GM19372 (cell line): ENCODE results near the gene PGD.
"Not testable (repeated sequence)": the region's sequence is repeated elsewhere in the genome, so short reads cannot be mapped to it uniquely, and the experiment has no call there.

ENCODE experiments used
- ATAC-seq: cut with Tn5 transposase; IDR thresholded peaks from one replicate; pipeline ENCODE4 v1.9.1; 2021; ENCODE audit warnings: mild to moderate bottlenecking, low read depth, moderate library complexity; ENCODE audit not compliant: unreplicated experiment

Gene PGD

DNA sequence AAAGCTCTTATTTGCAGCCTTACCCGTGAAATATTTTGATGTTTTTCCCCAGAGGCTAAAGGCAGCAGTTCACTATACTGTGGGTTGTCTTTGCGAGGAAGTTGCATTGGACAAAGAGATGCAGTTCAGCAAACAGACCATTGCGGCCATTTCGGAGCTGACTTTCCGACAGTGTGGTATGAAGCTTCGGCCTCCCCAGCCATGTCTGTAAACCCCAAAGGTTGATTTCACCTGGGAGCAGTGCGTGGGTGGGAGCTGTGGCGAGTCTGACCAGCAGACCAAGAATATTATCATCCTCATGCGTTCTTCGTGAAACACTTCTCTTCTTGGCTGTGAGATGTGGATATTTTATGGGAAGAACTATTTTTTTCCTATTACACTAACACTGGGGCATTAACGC lies 34.9 kb downstream of the PGD start:
- ATAC-seq, result no peak

DNA sequence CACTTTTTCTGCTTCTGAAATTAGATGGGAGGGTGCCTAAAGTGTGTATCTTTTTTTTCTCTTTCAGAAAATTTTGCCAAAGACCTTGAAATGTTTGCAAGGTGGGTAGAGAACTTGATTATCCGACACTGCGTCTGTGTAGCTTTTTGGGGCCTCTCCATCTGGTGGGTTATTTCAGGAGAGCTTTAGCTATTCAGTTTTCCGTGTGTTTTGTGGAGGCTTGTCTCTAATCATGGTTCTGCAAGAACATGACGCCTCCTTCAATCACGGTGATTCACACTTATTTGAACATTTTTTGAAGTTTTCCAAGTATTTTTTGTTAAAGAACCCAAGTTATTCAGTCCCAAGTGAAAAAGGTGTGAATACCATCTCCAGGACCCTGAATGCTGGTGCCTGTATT lies 35.7 kb downstream of the PGD start:
- ATAC-seq, result no peak

GRCh38 chr1:10437052-10437451 lies 38.2 kb downstream of the PGD start:
- no peak for ATAC-seq

- no peak for ATAC-seq
These were observed 39.9 kb downstream of the PGD start for GRCh38 chr1:10438677-10439163.

DNA sequence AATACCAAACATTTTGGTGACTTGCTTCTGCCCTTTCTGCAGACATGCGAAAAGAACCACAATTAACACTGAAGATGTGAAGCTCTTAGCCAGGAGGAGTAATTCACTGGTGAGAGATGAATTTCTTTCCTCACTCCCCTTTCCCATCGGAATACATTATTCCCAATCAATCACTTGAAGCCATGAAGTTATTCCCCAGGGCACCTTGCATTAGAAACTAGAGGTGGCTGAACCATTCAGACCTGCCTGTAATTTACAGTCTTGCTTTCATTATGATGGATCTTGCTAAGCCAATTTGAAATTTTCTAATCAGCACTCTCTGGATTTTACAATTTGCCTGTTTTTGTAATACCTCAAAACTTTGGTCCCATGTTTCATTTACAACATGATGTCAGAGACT lies 41.4 kb downstream of the PGD start:
- ATAC-seq, result no peak

DNA sequence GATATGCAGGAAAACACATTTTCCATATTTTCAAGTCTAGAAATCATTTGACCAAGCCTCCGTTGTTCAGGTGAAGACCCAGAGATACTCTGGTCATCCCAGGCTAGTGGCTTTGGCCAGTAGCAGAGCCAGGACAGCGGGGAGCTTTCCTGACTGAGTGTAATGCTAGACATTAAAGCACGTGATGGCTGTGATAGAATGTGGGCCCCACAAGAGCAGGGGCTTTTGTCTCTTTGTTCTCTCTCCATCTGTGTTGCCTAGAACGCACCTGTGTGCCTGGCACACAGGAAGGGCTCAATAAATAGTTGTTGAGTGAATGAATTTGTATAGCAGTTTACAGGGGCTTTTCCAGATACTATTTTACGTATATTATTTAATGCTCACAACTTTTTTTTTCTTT lies 41.9 kb downstream of the PGD start:
- ATAC-seq, result no peak

- no peak for ATAC-seq
These were observed 45.4 kb downstream of the PGD start for GRCh38 chr1:10444248-10444647.

GRCh38 chr1:10444795-10445397 lies 46.0 kb downstream of the PGD start:
- no peak for ATAC-seq

DNA sequence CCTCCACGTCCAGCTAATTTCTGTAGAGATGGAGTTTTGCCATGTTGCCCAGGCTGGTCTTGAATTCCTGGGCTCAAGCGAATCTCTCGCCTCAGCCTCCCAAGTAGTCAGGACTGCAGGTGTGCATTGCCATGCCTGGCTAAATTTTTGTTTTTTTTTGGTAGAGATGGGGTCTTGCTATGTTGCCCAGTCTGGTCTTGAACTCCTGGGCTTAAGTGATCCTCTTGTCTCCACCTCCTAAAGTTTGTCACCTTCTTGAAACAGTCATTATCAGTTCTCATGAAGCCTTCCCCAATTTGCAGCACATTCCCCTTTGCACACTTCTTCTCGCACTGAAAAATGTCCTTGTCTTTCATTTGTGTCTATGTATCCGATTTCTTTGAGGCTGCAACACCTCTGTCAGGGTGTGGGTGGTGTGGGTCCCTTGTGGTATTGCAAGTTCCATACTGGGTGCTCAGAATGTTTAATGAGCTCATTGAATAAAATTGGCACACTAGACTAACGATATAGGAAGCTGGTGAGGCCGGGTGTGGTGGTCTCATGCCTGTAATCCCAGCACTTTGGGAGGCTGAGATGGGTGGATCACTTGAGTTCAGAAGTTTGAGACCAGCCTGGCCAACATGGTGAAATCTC lies 48.0 kb downstream of the PGD start:
- ATAC-seq, result no peak

DNA sequence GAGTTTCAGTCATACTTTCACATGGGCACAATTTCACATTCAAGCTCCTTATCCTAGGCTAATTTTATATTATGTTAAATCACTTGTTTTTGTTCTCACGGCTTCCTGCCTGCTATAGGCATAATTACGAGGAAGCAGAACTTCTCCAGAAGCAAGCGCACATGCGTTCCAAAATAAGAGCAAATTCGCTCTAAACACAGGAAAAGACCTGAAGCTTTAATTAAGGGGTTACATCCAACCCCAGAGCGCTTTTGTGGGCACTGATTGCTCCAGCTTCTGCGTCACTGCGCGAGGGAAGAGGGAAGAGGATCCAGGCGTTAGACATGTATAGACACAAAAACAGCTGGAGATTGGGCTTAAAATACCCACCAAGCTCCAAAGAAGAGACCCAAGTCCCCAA lies 50.9 kb downstream of the PGD start, which contains the start of gene CORT:
CORT (plus strand) TSS at position 281 of the 400 bp plus-strand sequence. CDS start 193 bp downstream, outside the sequence.
- ATAC-seq, result no peak

DNA sequence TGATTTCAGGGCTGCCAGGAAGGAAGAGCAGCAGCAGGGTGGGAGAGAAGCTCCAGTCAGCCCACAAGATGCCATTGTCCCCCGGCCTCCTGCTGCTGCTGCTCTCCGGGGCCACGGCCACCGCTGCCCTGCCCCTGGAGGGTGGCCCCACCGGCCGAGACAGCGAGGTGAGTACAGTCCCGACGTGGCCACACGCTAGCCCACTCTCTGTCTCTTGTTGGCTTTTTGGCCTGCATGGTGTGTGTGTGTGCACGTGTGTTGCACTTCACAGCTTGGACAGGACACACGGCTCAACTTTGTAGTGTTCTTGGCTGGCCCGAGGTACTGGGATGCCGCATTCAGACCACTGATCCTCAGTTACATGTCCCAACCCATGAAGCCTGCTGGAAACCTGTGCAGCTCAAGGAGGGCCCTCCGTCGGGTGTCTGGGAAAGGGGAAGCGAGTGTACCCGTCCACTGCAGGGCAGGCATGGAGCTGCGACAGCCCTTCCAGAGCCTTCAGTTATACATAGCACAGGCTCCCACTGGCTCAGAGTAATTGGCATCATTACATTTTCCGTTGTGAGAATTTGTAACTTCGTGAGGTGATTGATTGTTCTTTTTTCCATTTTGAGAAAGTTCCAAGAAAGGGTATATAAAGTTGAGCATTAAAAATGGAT lies 51.4 kb downstream of the PGD start:
- no peak for ATAC-seq

- ATAC-seq, result no peak
These were observed 52.0 kb downstream of the PGD start for GRCh38 chr1:10450836-10451235.

- no peak for ATAC-seq
These were observed 52.4 kb downstream of the PGD start for GRCh38 chr1:10451287-10451686.

DNA sequence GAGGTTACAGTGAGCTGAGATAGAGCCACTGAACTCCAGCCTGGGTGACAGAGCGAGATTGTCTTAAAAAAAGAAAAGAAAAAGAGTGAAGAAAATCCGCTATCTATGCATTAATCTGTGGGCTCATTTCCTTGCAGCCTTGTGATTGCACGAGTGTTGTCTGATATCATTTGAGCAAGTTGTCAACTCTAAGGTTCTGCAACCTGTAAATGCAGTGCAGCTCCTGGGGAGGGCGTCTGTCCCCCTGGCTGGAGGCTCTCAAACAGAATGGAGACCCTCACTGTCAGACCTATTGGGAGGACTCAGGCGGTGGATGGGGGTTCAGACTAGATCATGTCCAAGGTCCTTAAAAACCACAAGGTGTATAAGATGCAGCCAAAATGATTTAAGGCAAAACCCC lies 57.2 kb downstream of the PGD start:
- ATAC-seq, result no peak

GRCh38 chr1:10456661-10457060 lies 57.8 kb downstream of the PGD start:
- no peak for ATAC-seq

DNA sequence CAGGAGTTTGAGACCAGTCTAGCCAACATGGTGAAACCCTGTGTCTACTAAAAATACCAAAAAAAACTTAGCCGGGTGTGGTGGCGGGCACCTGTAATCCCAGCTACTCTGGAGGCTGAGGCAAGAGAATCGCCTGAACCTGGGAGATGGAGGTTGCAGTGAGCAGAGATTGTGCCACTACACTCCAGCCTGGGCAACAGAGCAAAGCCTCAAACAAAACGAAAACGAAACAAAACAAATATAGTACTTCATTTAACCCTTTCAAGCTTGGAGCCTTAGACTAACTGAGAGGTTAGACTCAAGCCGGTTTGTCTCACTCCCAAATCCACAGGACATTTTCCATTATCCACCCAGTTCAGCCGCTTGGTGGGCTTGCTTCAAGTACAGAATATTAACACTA lies 58.6 kb downstream of the PGD start:
- not testable (repeated sequence) for ATAC-seq

- ATAC-seq, result no peak
These were observed 59.0 kb downstream of the PGD start for GRCh38 chr1:10457875-10458274.

GRCh38 chr1:10459184-10459583 lies 60.3 kb downstream of the PGD start:
- ATAC-seq, result no peak

DNA sequence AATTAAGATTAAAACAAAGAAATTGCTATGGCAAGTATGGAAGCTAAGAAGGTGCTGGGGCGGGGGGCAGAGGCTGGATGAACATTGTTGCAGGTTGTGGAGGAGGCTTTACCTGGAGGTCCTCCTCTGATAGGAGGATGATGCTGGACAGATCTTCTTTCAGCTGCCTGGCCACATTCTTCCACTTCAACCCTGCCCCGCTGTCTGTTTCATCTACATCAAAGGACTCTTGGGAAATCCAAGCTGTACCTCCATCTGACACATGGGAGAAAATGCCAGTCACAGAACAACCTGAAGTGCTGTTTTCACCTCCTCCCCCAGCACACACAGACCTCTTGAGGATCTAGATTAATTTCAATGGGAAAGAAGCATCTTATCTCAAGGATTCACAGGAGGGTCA lies 68.2 kb downstream of the PGD start:
- no peak for ATAC-seq

GRCh38 chr1:10470043-10470442 lies 71.2 kb downstream of the PGD start:
- no peak for ATAC-seq
